ENCODE measurements around the gene IQGAP3.
A peak's percentile ranks its signal among the peaks of the same experiment; 100 is the strongest.

IQGAP3 gene

GRCh38 chr1:156551066-156551643, 21.2 kb downstream of the IQGAP3 start:
- H3K36me3 Mint-ChIP-seq = peaks cover 0 to 1% of the 10 kb centered on the region in 2 donors
- H3K9me3 Mint-ChIP-seq = no peaks in the 10 kb centered on the region
- H3K4me3 Mint-ChIP-seq = no peak overlapping the region
- no peaks in the 10 kb centered on the region for H3K27me3 Mint-ChIP-seq
- DNase-seq = no peak
- peak overlapping the region; percentile 54 for H3K27ac Mint-ChIP-seq
- ATAC-seq (replicated peaks) = peak; percentile 60 to 68
- H3K4me1 Mint-ChIP-seq = peaks cover 39 to 58% of the 10 kb centered on the region in 2 donors

GRCh38 chr1:156550346-156550745, 22.0 kb downstream of the IQGAP3 start:
- Mint-ChIP-seq H3K27me3 (no peaks in the 10 kb centered on the region), H3K27ac (no peak overlapping the region), H3K36me3 (peaks cover 0 to 1% of the 10 kb centered on the region in 2 donors), H3K4me1 (peaks cover 39 to 51% of the 10 kb centered on the region in 2 donors), H3K9me3 (no peaks in the 10 kb centered on the region), H3K4me3 (no peak overlapping the region)
- DNase-seq (no peak), ATAC-seq (replicated peaks) (no peak)

GRCh38 chr1:156549831-156550230, 22.5 kb downstream of the IQGAP3 start:
- ATAC-seq (replicated peaks) = no peak
- peaks cover 0 to 1% of the 10 kb centered on the region in 2 donors for H3K36me3 Mint-ChIP-seq
- no peaks in the 10 kb centered on the region for H3K9me3 Mint-ChIP-seq
- H3K27me3 Mint-ChIP-seq = no peaks in the 10 kb centered on the region
- no peak for DNase-seq
- H3K4me3 Mint-ChIP-seq = no peak overlapping the region
- peaks cover 37 to 47% of the 10 kb centered on the region in 2 donors for H3K4me1 Mint-ChIP-seq
- H3K27ac Mint-ChIP-seq = no peak overlapping the region

- Mint-ChIP-seq H3K4me1 (peaks cover 38 to 47% of the 10 kb centered on the region in 2 donors), H3K27me3 (no peaks in the 10 kb centered on the region), H3K27ac (no peak overlapping the region), H3K36me3 (peaks cover 0 to 1% of the 10 kb centered on the region in 2 donors), H3K9me3 (no peaks in the 10 kb centered on the region), H3K4me3 (no peak overlapping the region)
- ATAC-seq (replicated peaks) (no peak), DNase-seq (no peak)
These were observed 23.0 kb downstream of the IQGAP3 start for GRCh38 chr1:156549390-156549789.

- H3K9me3 Mint-ChIP-seq = no peaks in the 10 kb centered on the region
- peaks cover 0 to 1% of the 10 kb centered on the region in 2 donors for H3K36me3 Mint-ChIP-seq
- H3K4me1 Mint-ChIP-seq = peaks cover 27 to 33% of the 10 kb centered on the region in 2 donors
- H3K27ac Mint-ChIP-seq = no peak overlapping the region
- no peak for ATAC-seq (replicated peaks)
- DNase-seq = no peak
- H3K4me3 Mint-ChIP-seq = no peak overlapping the region
- no peaks in the 10 kb centered on the region for H3K27me3 Mint-ChIP-seq
These were observed 24.4 kb downstream of the IQGAP3 start for GRCh38 chr1:156547982-156548381.

- ATAC-seq (replicated peaks) = no peak
- Mint-ChIP-seq H3K27me3 (no peaks in the 10 kb centered on the region), H3K27ac (peak overlapping the region; percentile 57), H3K4me1 (peaks cover 24 to 28% of the 10 kb centered on the region in 2 donors), H3K36me3 (peaks cover 0 to 1% of the 10 kb centered on the region in 2 donors), H3K4me3 (no peak overlapping the region), H3K9me3 (no peaks in the 10 kb centered on the region)
- no peak for DNase-seq
These were observed 24.9 kb downstream of the IQGAP3 start for GRCh38 chr1:156547434-156547833.

GRCh38 chr1:156546267-156546666, 26.1 kb downstream of the IQGAP3 start:
- Mint-ChIP-seq H3K4me1 (peaks cover 13 to 16% of the 10 kb centered on the region in 2 donors), H3K27ac (no peak overlapping the region), H3K36me3 (peaks cover 0 to 1% of the 10 kb centered on the region in 2 donors), H3K27me3 (no peaks in the 10 kb centered on the region), H3K9me3 (no peaks in the 10 kb centered on the region), H3K4me3 (no peak overlapping the region)
- DNase-seq (no peak), ATAC-seq (replicated peaks) (no peak)

- DNase-seq = no peak
- Mint-ChIP-seq H3K4me1 (peaks cover 6% of the 10 kb centered on the region in 2 donors), H3K27me3 (no peaks in the 10 kb centered on the region), H3K4me3 (no peak overlapping the region), H3K9me3 (no peaks in the 10 kb centered on the region), H3K27ac (no peak overlapping the region), H3K36me3 (peaks cover 0 to 1% of the 10 kb centered on the region in 2 donors)
- ATAC-seq (replicated peaks) = no peak
These were observed 27.7 kb downstream of the IQGAP3 start for GRCh38 chr1:156544592-156545102.

- no peak for ATAC-seq (replicated peaks)
- Mint-ChIP-seq H3K27ac (no peak overlapping the region), H3K36me3 (peaks cover 0 to 1% of the 10 kb centered on the region in 2 donors), H3K27me3 (no peaks in the 10 kb centered on the region), H3K4me3 (no peak overlapping the region), H3K9me3 (no peaks in the 10 kb centered on the region), H3K4me1 (peaks cover 6% of the 10 kb centered on the region in 2 donors)
- DNase-seq = no peak
These were observed 29.3 kb downstream of the IQGAP3 start for GRCh38 chr1:156543066-156543465.

- DNase-seq = no peak
- ATAC-seq (replicated peaks) = no peak
- no peaks in the 10 kb centered on the region for H3K36me3 Mint-ChIP-seq
- no peaks in the 10 kb centered on the region for H3K9me3 Mint-ChIP-seq
- no peak overlapping the region for H3K4me3 Mint-ChIP-seq
- H3K27ac Mint-ChIP-seq = no peak overlapping the region
- no peaks in the 10 kb centered on the region for H3K27me3 Mint-ChIP-seq
- peaks cover 3 to 6% of the 10 kb centered on the region in 2 donors for H3K4me1 Mint-ChIP-seq
These were observed 31.4 kb downstream of the IQGAP3 start for GRCh38 chr1:156540955-156541354.

- Mint-ChIP-seq H3K27me3 (no peaks in the 10 kb centered on the region), H3K9me3 (no peaks in the 10 kb centered on the region), H3K4me1 (peaks cover 3 to 5% of the 10 kb centered on the region in 2 donors), H3K4me3 (no peak overlapping the region), H3K27ac (no peak overlapping the region), H3K36me3 (no peaks in the 10 kb centered on the region)
- ATAC-seq (replicated peaks) (no peak), DNase-seq (no peak)
These were observed 32.5 kb downstream of the IQGAP3 start for GRCh38 chr1:156539818-156540355.

- Mint-ChIP-seq H3K9me3 (no peaks in the 10 kb centered on the region), H3K27me3 (no peaks in the 10 kb centered on the region), H3K36me3 (no peaks in the 10 kb centered on the region), H3K27ac (no peak overlapping the region), H3K4me1 (no peaks in the 10 kb centered on the region), H3K4me3 (no peak overlapping the region)
- DNase-seq = no peak
- no peak for ATAC-seq (replicated peaks)
These were observed 33.5 kb downstream of the IQGAP3 start for GRCh38 chr1:156538711-156539440.

- no peaks in the 10 kb centered on the region for H3K27me3 Mint-ChIP-seq
- ATAC-seq (replicated peaks) (no peak), DNase-seq (no peak)
- no peak overlapping the region for H3K4me3 Mint-ChIP-seq
- no peaks in the 10 kb centered on the region for H3K4me1 Mint-ChIP-seq
- no peak overlapping the region for H3K27ac Mint-ChIP-seq
- H3K36me3 Mint-ChIP-seq = no peaks in the 10 kb centered on the region
- H3K9me3 Mint-ChIP-seq = no peaks in the 10 kb centered on the region
These were observed 35.3 kb downstream of the IQGAP3 start for GRCh38 chr1:156537027-156537426.

- Mint-ChIP-seq H3K27me3 (no peaks in the 10 kb centered on the region), H3K4me3 (no peak overlapping the region), H3K4me1 (no peaks in the 10 kb centered on the region), H3K27ac (peak overlapping the region; percentile 4), H3K9me3 (no peaks in the 10 kb centered on the region), H3K36me3 (no peaks in the 10 kb centered on the region)
- DNase-seq = no peak
- no peak for ATAC-seq (replicated peaks)
These were observed 37.8 kb downstream of the IQGAP3 start for GRCh38 chr1:156534424-156535060.
